NOMO-1 treated with DMSO at 0.1 percent for 48 hours (cell line): ENCODE data around the gene ORC2.
A peak's percentile ranks its signal among the peaks of the same experiment; 100 is the strongest.
"Not testable (repeated sequence)": the region's sequence is repeated elsewhere in the genome, so short reads cannot be mapped to it uniquely, and the experiment has no call there.

Source experiments
- DNase-seq: peaks from one replicate; lab custom pipeline; 2025; ENCODE audit not compliant: unreplicated experiment; lab: John Stamatoyannopoulos, UW

Gene ORC2

DNA sequence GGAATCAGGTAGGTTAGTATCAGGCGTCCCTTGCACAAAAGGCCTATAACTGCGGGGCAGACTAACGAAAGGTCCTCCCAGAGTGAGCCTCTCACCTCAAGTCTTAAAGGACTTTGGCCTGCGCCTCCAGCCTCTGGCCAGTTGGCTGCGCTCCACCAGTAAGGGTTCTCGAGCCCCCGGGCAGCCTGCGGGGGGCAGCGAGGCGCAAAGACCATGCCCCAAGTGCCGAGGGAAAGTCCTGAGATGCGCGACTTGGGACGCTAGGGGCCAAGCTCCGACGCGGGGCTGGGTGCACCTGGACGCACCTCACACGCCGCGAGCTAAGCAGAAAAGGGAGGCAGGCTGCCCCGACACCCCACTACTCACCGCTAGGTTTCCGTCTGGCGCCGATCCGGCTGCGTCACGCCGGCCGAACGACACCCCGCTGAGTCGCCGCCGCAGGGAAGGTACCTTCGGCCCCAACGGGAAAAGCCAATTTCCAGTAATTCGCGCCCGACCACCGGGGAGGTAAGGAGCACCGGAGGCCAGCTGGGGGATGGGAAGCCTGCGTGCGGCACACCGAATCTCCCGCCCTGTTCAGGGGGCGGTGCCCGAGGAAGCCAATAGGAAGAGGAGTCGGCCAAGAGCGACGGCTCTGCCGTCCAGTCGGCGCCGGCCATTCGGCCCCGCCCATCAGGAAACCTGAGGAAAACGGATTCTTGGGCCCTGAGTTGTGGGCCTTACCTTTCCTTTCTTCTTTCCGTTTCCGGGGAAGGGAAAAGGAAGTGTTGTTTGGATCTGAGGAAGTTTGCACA lies at the start of gene ORC2:
ORC2 (minus strand) TSS at position 537 of the 794 bp plus-strand sequence. CDS start 5,537 bp downstream, outside the sequence.
- peak; percentile 79 for DNase-seq

DNA sequence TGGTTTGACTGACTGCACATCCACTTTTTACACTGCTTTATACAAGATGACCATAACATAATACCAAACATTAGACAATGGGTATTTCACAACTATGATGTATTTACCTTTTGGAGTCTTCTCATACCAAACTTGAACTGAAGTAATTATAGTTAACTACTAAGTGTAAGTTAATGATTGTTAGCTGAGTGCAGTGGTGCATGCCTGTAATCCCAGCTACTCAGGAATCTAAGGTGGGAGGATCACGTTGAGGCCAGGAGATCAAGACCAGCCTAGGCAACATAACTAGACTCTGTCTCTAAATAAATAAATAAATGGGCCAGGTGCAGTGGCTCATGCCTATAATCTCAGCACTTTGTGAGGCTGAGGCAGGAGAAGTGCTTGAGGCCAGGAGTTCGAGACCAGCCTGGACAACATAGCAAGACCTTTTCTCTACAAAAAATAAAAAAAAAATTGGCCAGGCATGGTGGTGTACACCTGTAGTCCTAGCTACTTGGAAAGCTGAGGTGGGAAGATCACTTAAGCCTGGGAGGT lies 44.9 kb upstream of the ORC2 start:
- no peak for DNase-seq

DNA sequence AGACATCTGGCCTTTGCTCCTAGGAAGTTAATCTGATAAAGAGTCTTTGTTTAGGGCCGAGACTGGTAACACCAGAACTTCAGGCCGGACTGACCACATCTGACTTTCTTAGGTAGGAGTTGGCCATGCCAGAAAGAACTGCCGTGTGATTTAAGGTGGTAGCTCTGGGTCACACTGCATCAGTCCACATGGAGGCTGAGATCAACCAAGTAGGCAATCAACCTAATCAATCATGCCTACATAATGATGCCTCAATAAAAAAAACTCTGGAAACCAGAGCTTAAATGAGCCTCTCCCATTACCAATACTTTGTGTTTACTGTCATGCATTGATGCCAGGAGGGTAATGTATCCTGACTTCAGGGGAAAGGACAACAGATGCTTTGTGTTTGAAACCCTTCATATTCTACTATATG lies 44.1 kb upstream of the ORC2 start:
- no peak for DNase-seq

DNA sequence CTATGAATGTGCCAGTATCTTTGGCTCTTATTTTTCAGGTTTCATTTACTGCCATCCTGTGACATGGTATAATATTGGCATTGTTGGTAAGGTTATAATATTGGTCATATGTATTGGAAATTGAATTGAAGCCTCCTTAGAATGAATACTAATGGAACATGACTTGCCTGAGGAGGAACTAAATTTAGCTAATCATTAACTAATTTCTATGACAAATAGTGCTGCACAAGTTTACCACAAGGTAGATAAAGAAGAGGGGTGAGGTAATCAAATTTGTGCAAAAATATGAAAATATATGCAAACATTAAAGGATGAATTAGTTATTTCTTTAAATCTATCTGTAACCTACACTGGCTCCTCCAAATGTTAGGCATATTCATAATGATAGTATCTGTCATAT lies 43.2 kb upstream of the ORC2 start:
- DNase-seq = no peak

GRCh38 chr2:201004370-201004769 lies 40.9 kb upstream of the ORC2 start:
- DNase-seq = no peak

GRCh38 chr2:200993097-200993496 lies 29.6 kb upstream of the ORC2 start:
- no peak for DNase-seq

DNA sequence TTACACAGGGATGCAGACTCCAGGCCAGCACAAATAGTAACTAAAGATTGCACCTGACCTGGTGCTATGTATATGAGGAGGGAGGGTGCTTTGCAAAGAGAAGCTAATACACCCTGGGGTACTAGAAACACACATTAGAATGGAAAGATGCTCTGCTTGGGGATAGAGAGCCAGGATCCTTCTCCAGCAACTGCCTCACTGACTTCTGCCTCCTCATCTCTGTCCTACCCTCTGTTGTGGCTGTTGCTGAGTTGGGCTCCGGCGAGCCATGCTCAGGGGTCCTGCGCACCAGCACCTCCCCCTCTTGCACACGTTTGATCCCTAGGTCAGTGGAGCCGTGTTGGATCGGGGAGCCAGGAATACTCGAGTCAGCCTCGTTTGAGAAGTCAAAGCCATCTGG lies 23.7 kb upstream of the ORC2 start:
- no peak for DNase-seq

- no peak for DNase-seq
Measured at GRCh38 chr2:200985799-200986198, 22.3 kb upstream of the ORC2 start.

GRCh38 chr2:200976710-200977109 lies 13.2 kb upstream of the ORC2 start:
- no peak for DNase-seq

GRCh38 chr2:200975672-200976071 lies 12.2 kb upstream of the ORC2 start:
- DNase-seq = no peak

DNA sequence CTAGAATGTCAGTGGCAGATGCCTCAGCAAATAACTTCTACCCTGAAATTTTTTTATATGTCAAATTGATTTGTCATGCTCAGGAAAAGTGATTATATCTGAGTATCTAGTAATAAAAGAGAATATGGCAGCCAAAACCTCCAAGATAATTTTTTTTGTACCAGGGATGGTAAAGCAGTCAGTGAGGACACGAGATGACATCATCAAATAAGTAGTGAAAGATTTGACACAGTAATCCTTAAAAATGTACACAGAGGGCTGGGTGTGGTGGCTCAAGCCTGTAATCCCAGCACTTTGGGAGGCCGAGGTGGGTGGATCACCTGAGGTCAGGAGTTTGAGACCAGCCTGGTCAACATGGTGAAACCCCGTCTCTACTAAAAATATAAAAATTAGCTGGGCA lies 6.6 kb upstream of the ORC2 start:
- DNase-seq = not testable (repeated sequence)

DNA sequence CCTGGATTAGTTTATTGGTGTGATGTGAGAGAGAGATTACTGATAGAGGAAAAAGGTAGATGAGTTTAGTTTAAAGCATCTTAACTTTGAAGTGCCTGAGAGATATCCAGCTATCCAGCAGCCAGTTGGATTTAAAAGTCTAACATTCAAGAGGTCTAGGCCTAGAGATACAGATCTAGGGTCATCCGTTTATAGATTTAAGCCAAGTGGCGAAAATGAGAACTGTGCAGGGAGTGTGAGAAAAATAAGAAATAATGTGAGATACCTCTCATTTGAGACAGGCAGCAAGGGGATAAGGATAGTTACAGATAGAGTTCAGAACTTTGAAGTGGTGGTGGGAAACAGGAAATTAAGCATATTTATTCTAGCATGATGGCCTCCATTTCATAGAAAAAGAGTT lies 5.3 kb upstream of the ORC2 start:
- DNase-seq = no peak

DNA sequence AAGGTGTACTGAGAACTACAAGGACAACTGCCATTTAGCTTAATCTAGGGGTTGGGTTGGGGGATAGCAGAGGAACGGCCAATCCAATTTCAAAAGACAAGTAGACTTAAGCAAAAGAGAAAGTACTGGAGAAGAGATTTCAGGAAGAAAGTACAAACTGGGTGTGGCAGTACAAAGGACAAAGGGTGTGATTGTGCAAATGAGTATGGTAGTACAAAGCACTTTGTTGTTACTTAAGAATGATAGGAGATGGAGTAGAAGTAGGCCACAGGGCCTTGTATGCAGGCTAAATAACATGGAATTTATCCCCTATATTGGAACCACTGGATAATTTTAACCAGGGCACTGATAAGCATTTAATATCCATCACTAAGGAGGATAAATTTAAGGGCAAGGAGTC lies 4.7 kb upstream of the ORC2 start:
- peak; percentile 30 for DNase-seq

GRCh38 chr2:200966770-200967169 lies 3.3 kb upstream of the ORC2 start:
- DNase-seq = no peak

- DNase-seq = no peak
Measured at GRCh38 chr2:200964498-200964897, 1.0 kb upstream of the ORC2 start.

- DNase-seq = not testable (repeated sequence)
Measured at GRCh38 chr2:200963918-200964252, 425 bp upstream of the ORC2 start.

- DNase-seq = no peak
Measured at GRCh38 chr2:200962811-200963123, 693 bp downstream of the ORC2 start.

GRCh38 chr2:200961674-200962073 lies 1.8 kb downstream of the ORC2 start:
- DNase-seq = no peak

DNA sequence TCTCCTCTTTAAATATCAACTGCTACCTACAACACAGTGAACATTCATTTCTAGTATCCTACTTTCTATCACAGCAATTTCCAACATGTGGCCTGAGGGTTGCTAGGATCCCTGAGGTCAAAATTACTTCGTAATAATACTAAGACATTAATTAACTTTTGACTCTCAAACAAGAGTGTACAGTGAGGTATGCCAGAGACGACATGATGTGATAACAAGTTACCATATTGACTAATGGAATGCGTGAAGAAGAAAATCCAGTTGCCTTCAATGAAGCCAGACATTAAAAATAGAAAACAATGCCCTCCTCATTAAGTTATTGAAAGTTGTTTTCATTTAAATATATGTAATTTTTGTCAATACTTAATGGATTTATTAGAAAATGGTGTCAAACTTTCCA lies 13.1 kb downstream of the ORC2 start:
- DNase-seq = no peak

DNA sequence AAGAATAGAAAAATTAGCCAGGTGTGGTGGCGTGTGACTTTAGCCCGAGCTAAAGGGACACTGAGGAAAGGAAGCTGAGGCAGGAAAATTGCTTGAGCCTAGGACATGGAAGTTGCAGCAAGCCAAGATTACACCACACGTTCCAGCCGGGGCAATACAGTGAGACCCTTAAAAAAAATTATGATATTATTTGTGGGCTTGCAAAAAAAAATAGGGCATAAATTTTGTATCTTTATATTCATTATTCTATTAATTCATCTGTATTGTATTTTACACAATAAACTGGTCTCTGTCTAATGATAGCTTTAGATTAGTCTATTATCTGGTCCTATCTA lies 18.1 kb downstream of the ORC2 start:
- no peak for DNase-seq

- no peak for DNase-seq
Measured at GRCh38 chr2:200944467-200945394, 18.7 kb downstream of the ORC2 start.

- DNase-seq = no peak
Measured at GRCh38 chr2:200943527-200944105, 19.8 kb downstream of the ORC2 start.
